ENCODE results near the gene BAIAP2L1. TPM values are rescaled to one million over a fixed set of nuclear protein-coding genes. Genes with fewer than 3 reads are reported as not detected.

The BAIAP2L1 gene
- total RNA-seq, 1 experiment from 2014 or later, result 120 TPM

DNA sequence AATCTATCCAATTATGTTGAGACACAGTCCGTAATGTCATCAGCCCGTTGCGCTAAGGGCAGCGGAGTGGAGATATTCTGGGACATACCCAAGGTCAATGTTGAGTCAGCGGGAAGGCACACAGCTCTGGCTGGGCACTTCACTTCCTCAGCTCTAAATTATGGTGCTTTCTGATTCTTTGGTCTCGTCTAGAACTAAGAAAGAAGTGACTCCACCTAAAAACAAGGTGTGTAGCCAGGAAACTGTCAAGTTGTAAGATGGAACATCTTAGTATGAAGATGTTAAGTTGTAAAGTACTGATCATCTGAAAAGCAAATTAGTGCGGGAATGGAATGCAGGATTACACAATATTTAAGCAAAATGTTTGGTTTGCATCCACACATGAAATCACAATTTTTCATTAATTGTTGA lies 43.1 kb downstream of the BAIAP2L1 start:
- H3K4me3 ChIP-seq (ENCODE audit: low read depth in 2 of 2, low read length in 2 of 2), result peak overlapping the region in 1 of 2 experiments; percentile 19; a peak in 1 of 4 replicates
- in situ Hi-C loops (cut with HindIII; ENCODE audit: low pct_unique_long_range_greater_than_20kb, low sequenced_read_pairs) (no loop called here), intact Hi-C loops (cut with micrococcal nuclease; ENCODE audit: unreplicated experiment) (no loop called here)
- POLR2A ChIA-PET, result no interaction called here
- H3K4me1 ChIP-seq (ENCODE audit: control insufficient read depth, insufficient read depth, low read length), result peaks cover 80% of the 10 kb centered on the region
- H3K9me3 ChIP-seq (ENCODE audit: control insufficient read depth, insufficient read depth, low read depth, low read length), result no peaks in the 10 kb centered on the region
- peak; percentile 89 for DNase-seq (ENCODE audit: low read depth, low spot score)
- peak; percentile 62 for ATAC-seq
- H3K27ac ChIP-seq (ENCODE audit: low read length), result peak overlapping the region; percentile 95
- TF ChIP-seq TCF7L2 (IDR thresholded peaks at IDR 0.05; ENCODE audit: low read depth, low read length) (no peak), POLR2AphosphoS5 (IDR thresholded peaks at IDR 0.05; ENCODE audit: low read depth, low read length) (peak; percentile 40; the same call in 1 of the 2 replicates)
- H3K36me3 ChIP-seq (ENCODE audit: control insufficient read depth, insufficient read depth, low read length), result peaks cover 6% of the 10 kb centered on the region; the same call in 1 of the 2 replicates
- H3K27me3 ChIP-seq (ENCODE audit: control insufficient read depth, insufficient read depth, low read length), result no peaks in the 10 kb centered on the region
- CTCF ChIA-PET, result no interaction called here
- BruUV-seq (replicated peaks), result no TSS peak

- intact Hi-C loops (cut with micrococcal nuclease; ENCODE audit: unreplicated experiment), result no loop called here
- Histone ChIP-seq H3K36me3 (ENCODE audit: control insufficient read depth, insufficient read depth, low read length) (peaks cover 2% of the 10 kb centered on the region; the same call in 1 of the 2 replicates), H3K27ac (ENCODE audit: low read length) (peak overlapping the region; percentile 99), H3K4me3 (ENCODE audit: low read depth in 2 of 2, low read length in 2 of 2) (peak overlapping the region in 1 of 2 experiments; percentile 41; a peak in 1 of 4 replicates), H3K4me1 (ENCODE audit: control insufficient read depth, insufficient read depth, low read length) (peaks cover 68% of the 10 kb centered on the region), H3K27me3 (ENCODE audit: control insufficient read depth, insufficient read depth, low read length) (no peaks in the 10 kb centered on the region), H3K9me3 (ENCODE audit: control insufficient read depth, insufficient read depth, low read depth, low read length) (no peaks in the 10 kb centered on the region)
- BruUV-seq (replicated peaks), result no TSS peak
- ChIA-PET POLR2A (interaction anchor here (0.5 kb wide), 1 partner anchor 205 kb away, joined by 3 read pairs; no protein-coding TSS in a partner anchor), CTCF (interaction anchor here (0.5 to 0.6 kb wide), 2 partner anchors 66 to 337 kb away, joined by 4 to 6 read pairs; no protein-coding TSS in a partner anchor)
- ATAC-seq (peak; percentile 36), DNase-seq (ENCODE audit: low read depth, low spot score) (no peak)
- in situ Hi-C loops (cut with HindIII; ENCODE audit: low pct_unique_long_range_greater_than_20kb, low sequenced_read_pairs), result no loop called here
- TF ChIP-seq SIN3A (IDR thresholded peaks at IDR 0.05; ENCODE audit: borderline replicate concordance, insufficient read depth, low read depth, low read length) (no peak), POLR2AphosphoS5 (IDR thresholded peaks at IDR 0.05; ENCODE audit: low read depth, low read length) (no peak), CTCF (IDR thresholded peaks at IDR 0.05) (no peak), TCF7L2 (IDR thresholded peaks at IDR 0.05; ENCODE audit: low read depth, low read length) (no peak)
- TF ChIP-seq, protein P1, sequence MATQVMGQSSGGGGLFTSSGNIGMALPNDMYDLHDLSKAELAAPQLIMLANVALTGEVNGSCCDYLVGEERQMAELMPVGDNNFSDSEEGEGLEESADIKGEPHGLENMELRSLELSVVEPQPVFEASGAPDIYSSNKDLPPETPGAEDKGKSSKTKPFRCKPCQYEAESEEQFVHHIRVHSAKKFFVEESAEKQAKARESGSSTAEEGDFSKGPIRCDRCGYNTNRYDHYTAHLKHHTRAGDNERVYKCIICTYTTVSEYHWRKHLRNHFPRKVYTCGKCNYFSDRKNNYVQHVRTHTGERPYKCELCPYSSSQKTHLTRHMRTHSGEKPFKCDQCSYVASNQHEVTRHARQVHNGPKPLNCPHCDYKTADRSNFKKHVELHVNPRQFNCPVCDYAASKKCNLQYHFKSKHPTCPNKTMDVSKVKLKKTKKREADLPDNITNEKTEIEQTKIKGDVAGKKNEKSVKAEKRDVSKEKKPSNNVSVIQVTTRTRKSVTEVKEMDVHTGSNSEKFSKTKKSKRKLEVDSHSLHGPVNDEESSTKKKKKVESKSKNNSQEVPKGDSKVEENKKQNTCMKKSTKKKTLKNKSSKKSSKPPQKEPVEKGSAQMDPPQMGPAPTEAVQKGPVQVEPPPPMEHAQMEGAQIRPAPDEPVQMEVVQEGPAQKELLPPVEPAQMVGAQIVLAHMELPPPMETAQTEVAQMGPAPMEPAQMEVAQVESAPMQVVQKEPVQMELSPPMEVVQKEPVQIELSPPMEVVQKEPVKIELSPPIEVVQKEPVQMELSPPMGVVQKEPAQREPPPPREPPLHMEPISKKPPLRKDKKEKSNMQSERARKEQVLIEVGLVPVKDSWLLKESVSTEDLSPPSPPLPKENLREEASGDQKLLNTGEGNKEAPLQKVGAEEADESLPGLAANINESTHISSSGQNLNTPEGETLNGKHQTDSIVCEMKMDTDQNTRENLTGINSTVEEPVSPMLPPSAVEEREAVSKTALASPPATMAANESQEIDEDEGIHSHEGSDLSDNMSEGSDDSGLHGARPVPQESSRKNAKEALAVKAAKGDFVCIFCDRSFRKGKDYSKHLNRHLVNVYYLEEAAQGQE (IDR thresholded peaks at IDR 0.05; ENCODE audit: insufficient read depth in 1 of 2, low read depth in 2 of 2, low read length in 1 of 2), result no peak
These were observed 45.7 kb downstream of the BAIAP2L1 start for GRCh38 chr7:98355250-98355538.

GRCh38 chr7:98354511-98355249 lies 46.2 kb downstream of the BAIAP2L1 start:
- Histone ChIP-seq H3K4me3 (ENCODE audit: low read depth in 2 of 2, low read length in 2 of 2) (peak overlapping the region; percentile 10 to 41), H3K4me1 (ENCODE audit: control insufficient read depth, insufficient read depth, low read length) (peaks cover 67% of the 10 kb centered on the region), H3K27ac (ENCODE audit: low read length) (peak overlapping the region; percentile 99), H3K9me3 (ENCODE audit: control insufficient read depth, insufficient read depth, low read depth, low read length) (no peaks in the 10 kb centered on the region), H3K36me3 (ENCODE audit: control insufficient read depth, insufficient read depth, low read length) (peaks cover 2% of the 10 kb centered on the region; the same call in 1 of the 2 replicates), H3K27me3 (ENCODE audit: control insufficient read depth, insufficient read depth, low read length) (no peaks in the 10 kb centered on the region)
- ATAC-seq (peak; percentile 93), DNase-seq (ENCODE audit: low read depth, low spot score) (peak; percentile 89)
- no TSS peak for BruUV-seq (replicated peaks)
- ChIA-PET CTCF (interaction anchor here (0.6 to 1.4 kb wide), 2 partner anchors 47 to 337 kb away, joined by 4 read pairs; partner anchors contain the start of gene BAIAP2L1), POLR2A (no interaction called here)
- intact Hi-C loops (cut with micrococcal nuclease; ENCODE audit: unreplicated experiment), result no loop called here
- 0 out of 2 replicates have a peak, but pooled peaks have one; percentile 55 for TF ChIP-seq TCF7L2 (IDR thresholded peaks at IDR 0.05; ENCODE audit: low read depth, low read length)
- TF ChIP-seq, protein P1 (IDR thresholded peaks at IDR 0.05; ENCODE audit: insufficient read depth in 1 of 2, low read depth in 2 of 2, low read length in 1 of 2), result 0 out of 4 replicates have a peak, but pooled peaks of 1 of the 2 experiments have one; percentile 38
- no peak for TF ChIP-seq CTCF (IDR thresholded peaks at IDR 0.05)
- TF ChIP-seq POLR2AphosphoS5 (IDR thresholded peaks at IDR 0.05; ENCODE audit: low read depth, low read length), result peak; percentile 82
- TF ChIP-seq SIN3A (IDR thresholded peaks at IDR 0.05; ENCODE audit: borderline replicate concordance, insufficient read depth, low read depth, low read length), result no peak
- in situ Hi-C loops (cut with HindIII; ENCODE audit: low pct_unique_long_range_greater_than_20kb, low sequenced_read_pairs), result no loop called here

Measured in Panc1 (cell line).